Tibial artery (tissue), 4 donors: Measurements from ENCODE around the gene DMRT2.

Experiments used
- DNase-seq, 2 donors: peaks; one replicate each; pipeline ENCODE4 v3.0.0-alpha.2; 2019
- H3K27ac ChIP-seq, 2 donors: fragments of 200-600 bp; sonication (generic) in 1 of 2; 1 replicate in 1 of 2; 2 replicates in 1 of 2; pipeline ENCODE4 v1.5.1; 2018 to 2019; ENCODE audit warnings: mild to moderate bottlenecking in 1 of 2
- H3K27me3 ChIP-seq, 2 donors: fragments of 200-600 bp; sonication (generic) in 1 of 2; one replicate each; pipeline versions ENCODE4 v1.5.1 to v1.6.0; 2016 to 2019
- H3K36me3 ChIP-seq, 3 donors: fragments of 200-600 bp; sonication (generic) in 2 of 3; one replicate each; pipeline ENCODE4 v1.5.1; 2016 to 2019; ENCODE audit warnings: mild to moderate bottlenecking in 2 of 3
- H3K4me1 ChIP-seq, 4 donors: fragments of 200-600 bp; sonication (generic) in 2 of 4; 1 replicate in 3 of 4; 2 replicates in 1 of 4; pipeline ENCODE4 v1.5.1; 2016 to 2019
- H3K4me3 ChIP-seq, 2 donors: fragments of 200-600 bp; sonication (generic) in 1 of 2; 1 replicate in 1 of 2; 2 replicates in 1 of 2; pipeline ENCODE4 v1.5.1; 2018 to 2019; ENCODE audit warnings: mild to moderate bottlenecking in 2 of 2
- H3K9me3 ChIP-seq, 3 donors: fragments of 200-600 bp; sonication (generic) in 1 of 3; one replicate each; pipeline ENCODE4 v1.5.1; 2016 to 2019
- intact Hi-C: fragments of 100-400 bp; cut with DNase I; formaldehyde crosslinking; loops from one replicate; pipeline ENCODE4 v1.15.0; 2023; ENCODE audit warnings: low total_unique reads
- TF ChIP-seq, protein P1 (sequence below), 2 experiments: fragments of 200-600 bp in 1 of 2; fragments of 450-650 bp in 1 of 2; IDR thresholded peaks; one replicate each; pipeline ENCODE4 v1.5.1; 2017 to 2019; ENCODE audit warnings: antibody characterized with exemption in 2 of 2, mild to moderate bottlenecking in 1 of 2, moderate library complexity in 1 of 2

Gene DMRT2

DNA sequence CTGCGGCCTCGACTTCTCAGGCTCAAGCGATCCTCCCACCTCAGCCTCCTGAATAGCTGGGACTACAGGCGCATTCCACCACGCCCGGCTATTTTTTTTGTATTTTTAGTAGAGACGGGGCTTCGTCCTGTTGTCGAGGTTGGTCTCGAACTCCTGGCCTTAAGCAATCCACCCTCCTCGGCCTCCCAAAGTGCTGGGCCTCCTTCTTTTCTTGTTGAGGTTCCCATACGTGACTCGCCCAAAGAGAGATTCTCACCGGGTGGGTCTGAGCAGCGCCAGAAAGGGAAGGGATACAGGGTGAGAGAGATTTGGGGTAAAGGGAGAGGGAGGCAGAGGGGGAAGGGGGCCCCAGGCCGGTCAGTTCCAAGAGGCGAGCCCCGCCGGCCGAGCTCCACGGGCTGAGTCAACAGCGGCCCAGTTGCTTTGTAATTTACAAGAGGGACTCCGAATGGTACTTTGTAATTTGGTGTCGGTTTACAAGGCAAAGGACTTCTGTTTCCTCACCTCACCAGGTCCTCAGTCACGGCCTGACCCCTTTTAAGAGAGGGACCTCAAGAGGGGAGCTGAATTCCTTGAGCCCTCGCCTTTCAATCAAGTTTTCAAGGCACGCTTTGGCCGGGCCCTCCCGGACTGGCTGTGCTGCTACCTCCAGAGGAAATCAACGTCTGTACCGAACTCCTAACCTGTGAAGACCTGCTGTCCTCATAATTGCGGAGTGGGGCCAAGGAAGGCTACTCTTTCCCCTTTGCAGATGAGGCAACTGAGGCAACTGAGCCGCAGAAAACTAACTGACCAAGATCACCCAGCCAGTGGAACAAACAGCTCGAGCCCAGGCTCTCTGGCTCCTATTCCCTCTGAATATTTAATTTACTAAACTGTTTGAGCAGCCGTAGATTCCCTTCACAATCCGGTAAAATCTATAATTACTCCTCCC, 3.3 kb upstream of the DMRT2 start:
- no peaks in the 10 kb centered on the region for H3K9me3 ChIP-seq
- intact Hi-C loops, result no loop called here
- no peaks in the 10 kb centered on the region for H3K36me3 ChIP-seq
- TF ChIP-seq, protein P1, sequence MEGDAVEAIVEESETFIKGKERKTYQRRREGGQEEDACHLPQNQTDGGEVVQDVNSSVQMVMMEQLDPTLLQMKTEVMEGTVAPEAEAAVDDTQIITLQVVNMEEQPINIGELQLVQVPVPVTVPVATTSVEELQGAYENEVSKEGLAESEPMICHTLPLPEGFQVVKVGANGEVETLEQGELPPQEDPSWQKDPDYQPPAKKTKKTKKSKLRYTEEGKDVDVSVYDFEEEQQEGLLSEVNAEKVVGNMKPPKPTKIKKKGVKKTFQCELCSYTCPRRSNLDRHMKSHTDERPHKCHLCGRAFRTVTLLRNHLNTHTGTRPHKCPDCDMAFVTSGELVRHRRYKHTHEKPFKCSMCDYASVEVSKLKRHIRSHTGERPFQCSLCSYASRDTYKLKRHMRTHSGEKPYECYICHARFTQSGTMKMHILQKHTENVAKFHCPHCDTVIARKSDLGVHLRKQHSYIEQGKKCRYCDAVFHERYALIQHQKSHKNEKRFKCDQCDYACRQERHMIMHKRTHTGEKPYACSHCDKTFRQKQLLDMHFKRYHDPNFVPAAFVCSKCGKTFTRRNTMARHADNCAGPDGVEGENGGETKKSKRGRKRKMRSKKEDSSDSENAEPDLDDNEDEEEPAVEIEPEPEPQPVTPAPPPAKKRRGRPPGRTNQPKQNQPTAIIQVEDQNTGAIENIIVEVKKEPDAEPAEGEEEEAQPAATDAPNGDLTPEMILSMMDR (IDR thresholded peaks at IDR 0.05), result no peak
- peaks cover 0 to 54% (median 40%) of the 10 kb centered on the region in 4 donors for H3K4me1 ChIP-seq
- H3K27ac ChIP-seq, result no peak overlapping the region
- no peak for DNase-seq
- H3K4me3 ChIP-seq, result peak overlapping the region; percentile 26 to 48
- H3K27me3 ChIP-seq, result peaks cover 0 to 93% of the 10 kb centered on the region in 2 donors

DNA sequence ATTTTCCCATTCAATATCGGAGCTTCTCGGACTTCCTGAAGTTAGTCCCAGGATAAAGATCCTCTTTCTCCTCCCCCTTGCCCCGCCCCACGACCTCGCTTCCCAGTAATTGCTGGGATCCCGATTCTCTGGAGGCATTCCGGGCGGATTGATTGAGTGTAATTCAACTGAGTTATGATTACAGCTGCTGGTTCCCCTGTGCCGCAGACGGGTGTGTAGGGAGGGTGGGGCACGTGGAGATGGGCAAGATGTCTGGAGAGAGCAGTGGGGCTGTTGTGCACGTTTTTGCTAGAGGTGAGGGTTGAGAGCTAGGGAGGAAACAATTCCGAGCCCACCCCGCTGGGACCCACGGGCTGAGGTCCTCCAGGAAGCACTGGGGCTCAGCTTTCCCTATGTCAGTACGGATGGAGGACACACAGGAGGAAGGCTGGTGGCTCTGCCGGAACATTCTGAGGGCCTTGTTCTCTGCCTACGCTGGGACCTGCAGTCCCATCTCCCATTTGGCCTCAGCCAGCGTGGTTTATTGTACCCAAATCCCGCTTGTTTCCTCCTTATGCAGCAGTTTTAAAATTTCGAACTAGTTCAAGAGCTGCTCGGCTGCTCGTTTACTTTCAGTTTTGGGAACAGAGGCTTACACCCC, 2.4 kb upstream of the DMRT2 start:
- no peaks in the 10 kb centered on the region for H3K9me3 ChIP-seq
- peaks cover 0 to 57% (median 42%) of the 10 kb centered on the region in 4 donors for H3K4me1 ChIP-seq
- H3K4me3 ChIP-seq, result peak overlapping the region; percentile 26 to 48
- no peaks in the 10 kb centered on the region for H3K36me3 ChIP-seq
- no peak overlapping the region for H3K27ac ChIP-seq
- no peak for DNase-seq
- TF ChIP-seq, protein P1 (IDR thresholded peaks at IDR 0.05), result no peak
- intact Hi-C loops, result no loop called here
- H3K27me3 ChIP-seq, result peaks cover 0 to 93% of the 10 kb centered on the region in 2 donors

DNA sequence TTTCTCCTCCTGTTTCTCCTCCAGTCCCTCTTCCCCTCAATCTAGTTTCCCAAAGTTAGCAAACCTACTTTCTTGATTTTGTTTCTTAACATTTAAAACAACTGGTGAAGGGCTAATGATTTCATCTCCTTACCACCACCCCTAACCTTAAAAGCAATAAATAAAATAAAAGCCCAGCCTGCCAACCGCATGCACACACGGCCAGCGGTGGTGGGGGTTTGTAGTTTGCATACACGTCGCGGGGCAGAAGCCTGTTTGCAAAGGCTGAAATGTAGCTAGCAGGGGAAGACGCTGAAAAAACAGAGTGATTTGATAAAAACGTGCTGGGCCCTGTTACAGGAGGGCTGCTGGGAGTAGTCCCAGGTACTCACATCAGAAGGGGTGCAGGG, 1.9 kb upstream of the DMRT2 start:
- Histone ChIP-seq H3K4me1 (peaks cover 0 to 60% (median 45%) of the 10 kb centered on the region in 4 donors), H3K36me3 (no peaks in the 10 kb centered on the region), H3K27me3 (peaks cover 0 to 93% of the 10 kb centered on the region in 2 donors), H3K27ac (no peak overlapping the region), H3K9me3 (no peaks in the 10 kb centered on the region), H3K4me3 (peak overlapping the region; percentile 26 to 48)
- TF ChIP-seq, protein P1 (IDR thresholded peaks at IDR 0.05), result no peak
- intact Hi-C loops, result no loop called here
- no peak for DNase-seq

DNA sequence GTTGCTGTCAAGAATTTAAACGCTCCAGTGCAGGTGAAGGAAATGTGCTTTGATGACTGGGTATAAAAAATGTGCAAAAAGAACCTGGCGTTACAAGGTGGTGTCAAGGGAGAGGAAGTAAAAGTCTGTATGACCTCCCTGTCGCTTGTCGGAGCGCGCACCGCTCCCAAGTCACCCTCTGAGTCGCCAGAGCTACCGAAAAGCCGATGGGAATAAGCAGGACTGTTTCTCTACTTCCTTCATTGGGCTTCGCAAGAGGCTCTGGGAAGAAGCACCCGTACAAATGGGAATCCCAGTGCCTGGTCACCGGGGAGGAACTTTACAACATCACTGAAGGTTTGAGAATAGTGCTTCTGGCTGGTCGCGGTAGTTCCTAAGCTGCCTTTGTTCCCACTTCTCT, 1.3 kb upstream of the DMRT2 start:
- intact Hi-C loops, result no loop called here
- no peak overlapping the region for H3K27ac ChIP-seq
- peaks cover 0 to 93% of the 10 kb centered on the region in 2 donors for H3K27me3 ChIP-seq
- no peak overlapping the region for H3K4me3 ChIP-seq
- DNase-seq, result no peak
- H3K9me3 ChIP-seq, result no peaks in the 10 kb centered on the region
- TF ChIP-seq, protein P1 (IDR thresholded peaks at IDR 0.05), result no peak
- peaks cover 0 to 60% (median 45%) of the 10 kb centered on the region in 4 donors for H3K4me1 ChIP-seq
- no peaks in the 10 kb centered on the region for H3K36me3 ChIP-seq

DNA sequence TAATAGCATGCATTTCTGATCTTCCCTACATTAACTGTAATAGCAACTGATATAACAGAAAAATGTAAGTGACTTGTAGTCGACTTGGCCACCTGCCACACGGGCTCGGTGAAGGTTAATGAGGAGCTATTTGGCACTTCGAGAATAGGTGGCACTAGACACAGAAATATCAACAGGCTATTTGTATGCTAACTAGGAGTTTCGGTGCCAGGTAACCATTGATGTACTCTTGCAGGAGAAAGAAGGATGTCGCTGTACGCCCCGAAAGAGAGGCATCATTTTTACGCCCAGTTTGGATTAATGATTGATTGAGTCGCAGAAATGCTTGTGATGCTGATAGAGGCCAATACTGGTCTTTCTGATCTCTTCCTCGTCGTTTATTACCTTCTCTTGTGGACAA, 516 bp upstream of the DMRT2 start:
- H3K27me3 ChIP-seq, result peaks cover 0 to 92% of the 10 kb centered on the region in 2 donors
- H3K4me1 ChIP-seq, result peaks cover 0 to 60% (median 45%) of the 10 kb centered on the region in 4 donors
- no peak for DNase-seq
- no peak overlapping the region for H3K27ac ChIP-seq
- no peak overlapping the region for H3K4me3 ChIP-seq
- intact Hi-C loops, result no loop called here
- TF ChIP-seq, protein P1 (IDR thresholded peaks at IDR 0.05), result no peak
- no peaks in the 10 kb centered on the region for H3K36me3 ChIP-seq
- no peaks in the 10 kb centered on the region for H3K9me3 ChIP-seq
